ENCODE data around the gene PYGM.

Gene PYGM

DNA sequence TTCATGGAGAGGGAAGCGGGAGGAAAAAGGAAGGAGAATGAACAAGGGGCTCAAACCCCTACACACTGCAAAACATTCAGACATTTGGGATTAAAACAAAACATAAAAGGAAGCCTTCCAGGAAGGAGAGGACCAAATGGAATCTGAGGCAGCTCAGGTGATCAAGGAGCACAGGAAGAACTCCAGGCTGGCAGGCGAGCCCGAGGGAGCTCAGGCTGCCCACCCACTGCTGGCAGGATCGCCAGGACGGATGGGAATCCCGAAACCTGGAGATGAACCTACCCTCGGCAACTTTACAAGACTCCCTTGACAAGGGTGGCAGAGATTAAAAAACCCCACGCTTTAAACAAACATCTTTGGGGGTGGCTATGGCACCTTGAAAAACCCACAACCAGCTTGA lies 5.0 kb upstream of the PYGM start:
- no peak for TF ChIP-seq ZFX (IDR thresholded peaks at IDR 0.05)
- TF ChIP-seq, protein P1, sequence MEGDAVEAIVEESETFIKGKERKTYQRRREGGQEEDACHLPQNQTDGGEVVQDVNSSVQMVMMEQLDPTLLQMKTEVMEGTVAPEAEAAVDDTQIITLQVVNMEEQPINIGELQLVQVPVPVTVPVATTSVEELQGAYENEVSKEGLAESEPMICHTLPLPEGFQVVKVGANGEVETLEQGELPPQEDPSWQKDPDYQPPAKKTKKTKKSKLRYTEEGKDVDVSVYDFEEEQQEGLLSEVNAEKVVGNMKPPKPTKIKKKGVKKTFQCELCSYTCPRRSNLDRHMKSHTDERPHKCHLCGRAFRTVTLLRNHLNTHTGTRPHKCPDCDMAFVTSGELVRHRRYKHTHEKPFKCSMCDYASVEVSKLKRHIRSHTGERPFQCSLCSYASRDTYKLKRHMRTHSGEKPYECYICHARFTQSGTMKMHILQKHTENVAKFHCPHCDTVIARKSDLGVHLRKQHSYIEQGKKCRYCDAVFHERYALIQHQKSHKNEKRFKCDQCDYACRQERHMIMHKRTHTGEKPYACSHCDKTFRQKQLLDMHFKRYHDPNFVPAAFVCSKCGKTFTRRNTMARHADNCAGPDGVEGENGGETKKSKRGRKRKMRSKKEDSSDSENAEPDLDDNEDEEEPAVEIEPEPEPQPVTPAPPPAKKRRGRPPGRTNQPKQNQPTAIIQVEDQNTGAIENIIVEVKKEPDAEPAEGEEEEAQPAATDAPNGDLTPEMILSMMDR (conservative IDR thresholded peaks at IDR 0.05) = no peak
- no peak overlapping the region for H3K27ac ChIP-seq

DNA sequence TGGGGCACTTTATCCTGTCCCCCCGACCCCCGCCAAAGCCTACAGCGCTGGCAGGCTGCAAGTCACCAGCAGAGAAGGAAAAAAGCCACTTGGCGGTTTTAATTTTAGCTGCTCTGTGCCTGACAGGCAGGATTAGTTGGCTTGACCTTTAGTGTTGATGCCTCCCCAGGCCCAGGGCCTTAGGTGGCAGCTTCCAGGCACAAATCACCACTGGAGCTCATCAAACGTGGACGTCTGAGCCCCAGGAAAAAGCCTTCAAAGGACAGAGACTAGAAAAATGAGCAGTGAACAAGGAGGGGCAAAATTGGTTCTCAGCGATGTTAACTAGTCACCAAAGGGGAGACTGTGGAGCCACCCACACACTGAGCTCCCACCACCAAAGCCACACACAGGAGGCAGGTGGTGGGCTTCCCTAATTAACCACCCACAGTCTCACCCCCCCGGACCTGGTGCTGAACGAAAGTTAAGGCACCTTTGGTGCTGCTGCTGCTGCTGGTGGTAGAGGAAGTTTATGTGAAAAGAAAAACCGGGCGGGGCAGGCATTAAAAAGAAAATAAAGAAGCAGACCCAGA lies 4.4 kb upstream of the PYGM start:
- no peak overlapping the region for H3K27ac ChIP-seq
- TF ChIP-seq, protein P1 (conservative IDR thresholded peaks at IDR 0.05) = no peak
- TF ChIP-seq ZFX (IDR thresholded peaks at IDR 0.05) = no peak

DNA sequence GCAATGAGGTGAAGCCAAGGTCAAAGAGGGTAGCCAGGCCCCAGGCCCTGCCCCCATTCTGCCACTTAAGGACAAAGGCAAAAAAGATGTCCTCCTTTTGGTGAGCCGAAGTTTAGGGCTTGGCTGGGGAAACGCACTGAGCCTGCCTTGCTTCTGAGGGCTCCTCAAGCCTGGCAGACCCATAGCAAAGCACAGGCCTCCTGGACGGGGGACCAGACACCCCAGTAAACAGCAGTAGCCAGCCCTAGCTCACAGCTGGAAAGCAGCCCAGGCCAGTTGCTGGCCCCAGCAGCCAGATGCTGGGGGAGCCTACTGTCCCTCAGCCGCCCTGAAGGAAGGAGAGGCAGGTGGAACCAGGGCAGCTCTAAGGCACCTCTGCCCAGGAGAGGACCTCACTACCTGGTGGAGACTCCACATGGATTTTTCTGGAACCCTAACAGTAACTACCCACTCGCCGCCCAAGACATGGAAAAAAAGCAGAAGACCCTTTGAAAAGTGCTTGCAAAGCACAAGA lies 3.8 kb upstream of the PYGM start:
- no peak overlapping the region for H3K27ac ChIP-seq
- no peak for TF ChIP-seq ZFX (IDR thresholded peaks at IDR 0.05)
- TF ChIP-seq, protein P1 (conservative IDR thresholded peaks at IDR 0.05) = no peak

DNA sequence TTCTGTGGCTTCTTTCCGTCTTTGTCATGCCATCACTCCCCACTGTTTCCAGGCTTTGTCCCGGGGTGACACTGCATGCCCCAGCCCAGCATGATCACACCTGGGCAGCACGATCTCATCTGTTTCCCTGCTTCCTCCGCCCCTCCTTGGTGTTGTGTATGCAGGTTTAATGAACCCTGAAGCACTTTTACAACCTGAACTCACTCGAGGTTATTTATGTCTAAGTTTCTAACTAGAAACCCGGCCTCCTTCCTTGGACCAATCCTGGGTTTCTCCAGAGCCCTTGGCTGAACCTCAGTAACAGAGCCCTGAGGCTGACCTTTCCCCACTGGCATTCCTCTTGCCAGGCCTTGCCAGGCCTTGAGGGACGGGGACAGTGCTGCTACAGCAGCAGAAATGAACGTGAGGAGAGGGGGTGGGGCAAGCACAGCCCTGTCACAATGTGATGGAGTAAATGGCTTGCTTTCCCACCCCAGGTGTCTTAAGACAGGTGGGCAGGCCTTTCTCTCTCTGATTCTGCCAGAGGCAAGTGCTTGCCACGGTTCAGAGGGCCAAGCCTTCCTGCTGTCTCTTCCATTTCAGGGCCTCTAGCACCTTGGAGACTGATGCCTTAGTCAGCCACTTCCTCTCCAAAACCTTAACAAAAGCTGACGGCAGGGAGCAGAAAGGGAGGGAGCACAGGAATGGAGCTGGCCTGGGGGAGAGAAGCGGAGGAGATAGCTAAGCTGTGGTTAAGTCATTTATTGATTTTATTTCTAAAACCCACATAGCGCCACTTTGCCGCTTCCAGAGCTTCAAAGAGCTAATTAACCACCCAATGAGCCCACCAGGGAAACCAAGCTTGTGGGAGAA lies 3.1 kb upstream of the PYGM start:
- no peak overlapping the region for H3K27ac ChIP-seq

DNA sequence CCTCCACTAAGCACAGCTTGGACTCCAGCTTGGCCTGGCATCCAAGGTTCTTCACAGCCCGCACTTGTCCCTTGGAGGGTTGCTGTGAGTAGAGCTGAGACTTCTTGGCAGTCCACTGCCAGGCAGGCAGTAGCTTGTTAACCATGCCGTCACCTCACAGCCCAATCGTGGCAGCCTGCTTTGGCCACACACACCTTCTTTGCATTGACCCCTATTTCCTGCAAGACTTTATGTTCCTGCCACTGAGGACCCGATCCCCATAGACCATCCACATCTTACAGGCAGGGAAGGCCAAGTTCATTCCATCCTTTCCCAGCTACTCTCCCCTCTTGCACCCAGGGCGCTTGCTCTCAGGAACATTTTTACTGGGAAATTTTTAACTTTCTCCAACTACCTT lies 2.5 kb upstream of the PYGM start:
- no peak overlapping the region for H3K27ac ChIP-seq
- TF ChIP-seq, protein P1 (conservative IDR thresholded peaks at IDR 0.05) = no peak
- no peak for TF ChIP-seq ZFX (IDR thresholded peaks at IDR 0.05)

More for the DNA sequence above, 3.1 kb upstream of the PYGM start:
- no peak for TF ChIP-seq ZFX (IDR thresholded peaks at IDR 0.05)
- TF ChIP-seq, protein P1 (conservative IDR thresholded peaks at IDR 0.05) = no peak

DNA sequence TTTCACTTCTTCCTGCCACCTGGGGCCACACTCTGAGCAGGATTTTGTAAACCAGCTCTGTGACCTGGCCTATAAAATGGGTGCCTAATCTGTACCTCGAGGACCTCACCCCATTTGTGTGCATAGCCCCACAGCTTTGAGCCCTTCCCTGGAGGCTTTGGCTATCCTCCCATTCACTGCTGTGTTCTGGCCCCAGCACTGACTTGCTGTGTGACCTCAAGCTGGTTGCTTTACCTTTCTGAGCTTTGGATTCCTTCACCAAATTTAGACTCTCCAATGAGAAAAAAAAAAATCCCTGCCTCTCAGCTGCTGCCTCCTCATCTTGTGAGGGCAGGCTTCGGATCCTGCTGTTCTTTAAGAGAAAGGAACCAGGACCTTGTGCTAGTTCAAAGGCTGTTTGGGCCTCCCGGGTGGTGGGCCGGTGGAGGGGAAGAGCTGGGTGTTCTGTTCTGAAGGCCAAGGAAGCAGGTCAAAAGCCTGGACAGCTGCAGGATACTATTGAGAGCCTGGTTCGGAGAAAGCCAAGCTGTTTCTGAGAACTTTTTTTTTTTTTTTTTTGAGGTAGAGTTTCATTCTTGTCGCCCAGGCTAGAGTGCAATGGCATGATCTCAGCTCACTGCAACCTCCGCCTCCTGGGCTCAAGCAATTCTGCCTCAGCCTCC lies 1.1 kb upstream of the PYGM start:
- H3K27ac ChIP-seq = no peak overlapping the region
- TF ChIP-seq, protein P1 (conservative IDR thresholded peaks at IDR 0.05) = no peak
- TF ChIP-seq ZFX (IDR thresholded peaks at IDR 0.05) = no peak
